Sciatic nerve (tissue), 2 donors: ENCODE data around the gene RHO. TPM values are rescaled to one million over a fixed set of nuclear protein-coding genes. Genes with fewer than 3 reads are reported as not detected.

Experiments used
- ATAC-seq: fragments of 200-7000 bp; cut with Tn5 transposase; one replicate; pipeline ENCODE4 v1.9.1; 2020; ENCODE audit warnings: mild to moderate bottlenecking, moderate library complexity
- DNase-seq: peaks from one replicate; pipeline ENCODE4 v3.0.0-alpha.2; 2020; ENCODE audit warnings: low spot score
- intact Hi-C: fragments of 100-400 bp; cut with DNase I; formaldehyde crosslinking; loops from one replicate; pipeline ENCODE4 v1.14.2; 2022
- total RNA-seq: library from RNA; stranded (reverse); fragmentation: NEBNext Ultra II Directional; extraction: Animal tissue kit (Norgen Biotek cat#: 25700); gene quantifications from one replicate; pipeline ENCODE4 v1.2.1, GENCODE V29; 2021
- donor health status: DM: no; HTN: no; CAD: no.
- donor health status: DM: no; HTN: no; CAD: no.

Gene RHO
- total RNA-seq, 1 donor from 2014 or later, result not detected

DNA sequence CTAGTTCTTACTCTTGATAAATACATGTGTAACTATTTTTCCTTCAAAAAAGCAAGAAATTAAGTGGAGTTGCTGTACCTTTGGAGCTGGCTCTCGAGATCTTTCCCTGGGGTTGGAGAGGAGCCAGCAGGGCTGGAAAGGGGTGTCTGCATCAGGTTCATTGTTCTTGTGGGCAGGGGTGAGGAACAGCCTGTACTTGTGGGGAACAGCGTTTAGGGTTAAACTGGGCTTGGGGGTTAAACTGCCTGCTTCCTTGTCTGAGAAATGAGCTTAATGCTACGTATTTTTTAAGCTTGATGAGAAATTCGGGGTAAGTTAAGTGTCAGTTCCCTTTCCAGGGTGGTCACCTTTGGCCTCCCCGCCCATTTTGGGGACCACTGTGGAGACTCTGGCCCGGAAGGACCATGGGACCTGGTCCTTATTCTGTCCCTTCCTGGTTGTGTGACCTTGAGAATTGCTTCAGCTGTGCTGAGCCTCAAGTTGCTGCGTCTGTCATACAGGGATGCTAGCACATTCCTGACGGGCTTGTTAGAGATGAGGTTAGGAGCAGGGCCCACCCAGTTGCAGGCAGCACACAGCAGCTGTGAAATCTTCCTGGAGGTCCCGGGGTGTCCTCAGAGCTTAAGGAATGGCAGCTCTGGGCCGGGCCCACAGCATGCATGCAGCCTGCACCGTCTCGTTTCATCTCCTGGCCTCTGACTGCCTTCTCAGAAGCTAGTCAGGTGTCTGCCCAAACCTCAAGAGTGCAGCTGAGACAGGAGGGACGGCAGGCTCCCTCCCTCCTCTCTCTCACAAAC is 26.1 kb downstream of the RHO start:
- ATAC-seq (peak; percentile 9), DNase-seq (no peak)
- intact Hi-C loops, result no loop called here

DNA sequence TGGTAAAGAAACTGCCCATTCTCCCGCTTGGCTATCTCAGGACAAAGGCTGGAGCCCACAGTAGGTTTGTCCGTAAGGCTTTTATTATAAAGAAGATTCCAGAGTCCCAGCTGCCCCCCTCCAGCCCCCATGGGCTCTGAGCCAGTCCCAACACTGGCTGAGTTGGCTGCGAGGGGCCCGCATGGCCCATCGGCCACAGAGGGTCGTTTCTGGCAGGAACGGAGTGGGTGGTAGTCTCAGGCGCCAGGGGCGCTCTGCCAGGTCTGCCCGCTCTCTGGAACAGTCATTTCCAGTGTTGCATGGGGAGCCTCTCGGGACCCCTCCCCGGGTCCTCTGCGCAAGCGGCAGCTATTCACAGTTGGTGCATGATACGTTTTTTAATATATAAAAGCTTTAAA is 26.7 kb downstream of the RHO start:
- DNase-seq (no peak), ATAC-seq (peak; percentile 0)
- intact Hi-C loops, result no loop called here

DNA sequence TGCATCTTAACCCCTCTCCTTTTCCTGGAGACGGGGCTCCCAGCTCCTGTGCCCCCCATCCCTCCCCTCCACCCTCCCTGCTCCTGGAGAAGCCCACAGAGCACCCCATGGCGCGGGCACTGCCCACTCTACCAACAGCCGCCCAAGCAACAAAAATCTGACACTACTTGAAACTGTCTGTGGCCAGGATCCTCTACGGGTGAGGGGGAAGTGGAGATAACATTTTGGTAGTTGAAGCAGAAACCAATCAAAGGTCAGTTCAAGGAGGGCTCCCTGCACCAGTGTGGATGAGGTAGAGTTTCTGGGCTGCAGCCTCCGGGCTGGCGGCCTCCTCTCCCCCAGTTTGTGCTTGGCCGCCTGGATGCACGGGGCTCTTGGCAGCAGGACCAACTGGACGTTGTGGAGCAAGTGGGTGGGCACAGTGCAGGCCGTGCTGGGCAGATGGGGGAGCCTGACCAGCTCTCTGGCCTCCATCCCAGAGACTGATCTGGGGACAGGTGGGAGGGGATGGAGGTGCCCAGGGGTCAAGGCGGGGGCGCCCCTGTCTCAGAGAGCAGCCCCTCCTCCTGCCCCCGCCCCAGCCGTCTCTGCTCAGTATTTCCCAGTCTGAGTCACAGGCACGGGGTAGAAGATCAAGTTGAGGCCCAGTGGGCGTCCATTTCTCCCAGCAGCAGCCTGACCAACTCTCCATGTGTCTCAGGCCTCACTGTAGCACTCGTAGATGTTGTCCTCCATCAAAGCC is 27.3 kb downstream of the RHO start:
- ATAC-seq (peak; percentile 0), DNase-seq (no peak)
- intact Hi-C loops, result no loop called here

DNA sequence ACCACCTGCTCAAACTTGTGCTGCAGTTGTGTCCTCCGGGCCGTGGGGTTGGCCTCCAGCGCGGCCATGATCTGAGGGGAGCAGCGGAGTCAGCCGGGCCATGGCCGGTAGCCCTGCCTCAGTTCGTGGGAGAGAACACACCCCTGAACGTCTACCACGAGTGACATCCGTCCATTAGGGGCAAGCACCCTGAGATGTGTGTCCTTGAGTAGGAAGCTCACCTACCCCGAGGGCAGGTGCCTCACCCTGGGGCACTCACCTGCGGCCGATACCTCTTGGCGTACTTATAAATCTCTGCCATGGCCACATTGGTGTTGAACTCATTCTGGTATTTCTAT is 27.9 kb downstream of the RHO start:
- intact Hi-C loops, result no loop called here
- ATAC-seq (no peak), DNase-seq (no peak)

DNA sequence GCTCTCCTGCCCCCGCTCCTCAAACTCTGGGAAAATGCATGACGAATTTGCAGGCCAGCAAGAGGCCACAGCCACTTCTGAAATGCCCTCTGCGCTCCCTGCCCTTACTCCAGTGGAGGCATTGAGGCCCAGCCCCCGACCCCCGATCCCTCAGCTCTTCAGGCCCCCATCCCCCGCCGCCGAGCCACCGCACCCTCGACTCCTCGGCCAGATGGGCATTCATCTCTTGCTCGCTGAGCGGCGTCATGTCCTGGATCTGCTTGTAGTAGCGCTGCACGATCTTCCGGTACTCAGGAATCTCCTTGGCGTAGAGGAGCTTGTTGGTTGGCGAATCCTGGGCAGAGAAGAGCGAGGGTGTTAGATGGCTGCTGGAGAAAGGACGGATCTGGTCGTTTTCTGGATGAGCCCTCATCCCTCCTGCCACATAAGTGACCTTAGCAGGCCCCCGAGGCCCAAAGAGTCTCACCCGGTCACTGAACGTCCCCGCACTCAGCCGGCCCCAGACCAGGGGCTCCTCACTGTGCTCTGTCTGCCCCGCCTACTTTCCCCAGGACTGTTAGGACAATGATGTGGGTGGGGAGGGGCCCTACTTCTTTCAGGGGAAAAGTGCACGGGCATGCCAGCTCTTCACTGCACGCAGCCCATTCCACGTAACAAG is 28.6 kb downstream of the RHO start:
- intact Hi-C loops, result no loop called here
- DNase-seq (no peak), ATAC-seq (no peak)

DNA sequence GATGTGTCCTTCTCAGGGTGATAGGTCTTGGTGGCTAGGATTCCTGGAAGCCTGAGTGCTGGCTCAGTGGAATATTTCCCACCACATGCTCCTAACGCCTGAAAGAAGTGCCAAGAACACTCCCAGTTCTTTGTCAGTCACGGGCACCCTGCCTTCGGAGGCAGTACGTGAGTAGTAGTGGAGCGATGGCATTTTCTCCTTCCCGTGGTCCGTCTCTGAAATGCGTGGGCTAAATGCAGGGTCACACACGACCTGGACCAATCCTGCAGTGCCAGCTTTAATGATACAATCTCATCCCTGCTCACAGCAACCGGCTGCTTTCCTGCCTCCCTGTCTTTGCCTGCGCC is 29.1 kb downstream of the RHO start:
- peak; percentile 41 for ATAC-seq
- DNase-seq, result no peak
- intact Hi-C loops, result no loop called here

DNA sequence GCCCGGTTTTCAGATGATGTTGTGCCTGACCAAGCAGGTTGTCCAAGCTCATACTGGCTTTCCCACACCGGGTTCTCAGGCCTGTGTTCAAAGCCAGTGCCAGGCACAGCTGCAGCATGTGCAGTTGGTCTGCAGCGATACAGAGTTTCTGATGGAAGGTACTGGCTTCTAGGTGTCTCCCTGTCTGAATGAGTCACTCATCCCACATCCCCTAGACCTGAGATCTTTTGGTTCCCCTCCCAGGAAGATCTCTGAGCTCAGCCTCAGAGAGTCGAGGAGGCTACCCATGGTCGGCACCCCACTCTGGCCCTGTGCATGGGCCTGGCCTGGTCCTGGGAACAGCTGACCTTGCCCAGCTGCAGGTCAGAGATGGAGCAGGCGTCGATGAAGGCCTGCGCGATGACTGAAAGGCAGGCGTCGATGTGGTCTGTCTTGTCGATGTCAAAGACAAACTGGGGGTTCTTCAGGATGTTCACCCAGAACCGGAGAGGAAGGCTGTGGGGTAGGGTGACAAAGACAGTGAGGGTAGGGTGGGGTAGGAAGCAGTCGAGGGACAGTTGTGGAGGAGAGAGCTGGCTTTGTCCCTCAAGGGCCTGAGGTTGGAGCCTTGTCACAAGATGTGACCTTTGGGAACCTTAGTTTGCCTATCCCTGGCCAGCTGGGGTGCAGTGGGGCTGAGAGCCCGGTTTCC is 29.8 kb downstream of the RHO start:
- DNase-seq (no peak), ATAC-seq (no peak)
- intact Hi-C loops, result no loop called here

DNA sequence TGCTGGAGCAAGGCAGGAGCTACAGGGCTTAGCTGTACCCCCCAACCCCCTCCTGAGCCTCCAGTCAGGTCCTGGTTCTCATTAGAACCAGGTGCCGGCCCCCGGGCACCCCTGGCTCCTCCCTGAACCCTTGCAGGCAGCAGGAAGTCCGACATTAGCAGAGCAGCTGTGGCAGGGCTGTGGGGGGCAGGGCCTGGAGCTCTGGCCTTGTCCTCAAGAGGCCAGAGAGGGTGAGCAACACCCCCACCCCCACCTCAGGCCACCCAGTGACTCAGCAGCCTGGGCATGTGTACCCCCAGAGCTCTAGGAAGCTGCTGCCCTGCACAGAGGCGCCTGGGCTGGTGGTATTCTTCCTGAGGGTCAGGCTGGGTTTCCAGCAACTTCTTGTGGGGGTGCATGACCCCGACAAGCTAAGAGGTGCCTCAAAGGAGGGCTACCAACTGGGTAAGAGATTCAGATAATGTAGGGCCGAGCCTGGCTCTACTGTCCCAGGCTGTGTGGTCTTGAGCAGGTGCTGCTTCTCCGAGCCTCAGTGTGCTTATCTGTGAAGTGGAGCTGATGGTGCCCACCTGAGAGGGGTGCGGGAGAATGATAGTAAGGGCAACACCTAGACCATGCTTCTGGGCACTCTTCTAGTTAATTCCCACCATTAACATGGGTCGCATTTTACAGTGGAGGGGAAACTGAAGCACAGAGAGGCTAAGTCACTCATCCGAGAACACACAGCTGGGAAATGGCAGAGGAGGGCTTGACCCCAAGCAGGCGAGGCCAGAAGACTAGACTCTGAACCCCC is 30.5 kb downstream of the RHO start:
- intact Hi-C loops, result no loop called here
- no peak for DNase-seq
- ATAC-seq, result no peak

DNA sequence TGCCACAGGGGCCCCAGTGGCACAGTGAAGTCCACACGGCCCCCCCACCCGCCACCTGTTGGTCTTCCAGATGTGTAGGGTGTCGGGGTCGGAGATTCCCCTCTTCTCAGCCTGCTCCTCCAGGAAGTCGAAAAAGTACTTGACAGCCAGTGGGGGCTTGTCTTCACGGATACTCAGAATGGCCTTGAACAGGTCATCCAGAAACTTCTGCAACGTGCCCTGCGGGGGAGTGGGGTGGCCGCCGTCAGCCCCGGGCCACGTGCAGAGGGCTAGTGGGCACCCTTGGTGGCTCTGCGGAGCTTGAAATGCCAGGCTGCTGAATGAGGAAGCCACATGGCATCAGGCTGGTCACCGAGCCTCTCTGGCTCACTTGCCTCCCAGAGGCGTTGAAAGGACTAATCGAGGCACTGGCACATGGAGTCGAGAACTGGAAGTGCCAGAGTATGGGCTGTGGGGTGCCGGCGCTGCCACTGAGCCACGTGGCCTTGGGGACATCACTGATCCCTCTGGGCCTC is 31.2 kb downstream of the RHO start:
- ATAC-seq, result no peak
- intact Hi-C loops, result no loop called here
- DNase-seq, result no peak

DNA sequence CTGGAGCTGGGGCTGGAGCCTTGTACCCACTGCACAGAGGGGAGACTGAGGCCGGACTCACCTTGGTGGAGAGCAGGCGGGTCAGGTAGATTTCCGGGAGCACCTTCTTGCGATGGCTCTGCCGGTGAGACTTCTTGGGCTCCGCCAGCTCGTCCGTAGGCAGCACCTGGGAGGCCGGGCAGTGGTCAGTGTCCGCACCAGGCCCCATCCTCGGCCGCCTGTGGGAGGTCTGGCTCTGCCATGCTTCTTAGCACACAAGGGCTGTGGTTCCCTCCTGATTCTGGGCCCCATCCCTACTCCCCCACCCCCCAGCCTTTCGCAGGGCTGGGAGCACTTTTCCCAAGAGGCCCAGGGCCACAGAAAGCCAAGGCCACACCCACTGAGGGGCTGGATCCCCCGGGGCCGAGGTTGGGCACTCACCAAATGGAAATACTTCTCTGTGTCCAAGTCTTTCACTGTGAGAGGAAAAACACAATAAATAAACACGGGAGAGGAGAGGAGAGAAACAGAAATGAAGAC is 31.9 kb downstream of the RHO start:
- intact Hi-C loops, result no loop called here
- DNase-seq (no peak), ATAC-seq (peak; percentile 8)

DNA sequence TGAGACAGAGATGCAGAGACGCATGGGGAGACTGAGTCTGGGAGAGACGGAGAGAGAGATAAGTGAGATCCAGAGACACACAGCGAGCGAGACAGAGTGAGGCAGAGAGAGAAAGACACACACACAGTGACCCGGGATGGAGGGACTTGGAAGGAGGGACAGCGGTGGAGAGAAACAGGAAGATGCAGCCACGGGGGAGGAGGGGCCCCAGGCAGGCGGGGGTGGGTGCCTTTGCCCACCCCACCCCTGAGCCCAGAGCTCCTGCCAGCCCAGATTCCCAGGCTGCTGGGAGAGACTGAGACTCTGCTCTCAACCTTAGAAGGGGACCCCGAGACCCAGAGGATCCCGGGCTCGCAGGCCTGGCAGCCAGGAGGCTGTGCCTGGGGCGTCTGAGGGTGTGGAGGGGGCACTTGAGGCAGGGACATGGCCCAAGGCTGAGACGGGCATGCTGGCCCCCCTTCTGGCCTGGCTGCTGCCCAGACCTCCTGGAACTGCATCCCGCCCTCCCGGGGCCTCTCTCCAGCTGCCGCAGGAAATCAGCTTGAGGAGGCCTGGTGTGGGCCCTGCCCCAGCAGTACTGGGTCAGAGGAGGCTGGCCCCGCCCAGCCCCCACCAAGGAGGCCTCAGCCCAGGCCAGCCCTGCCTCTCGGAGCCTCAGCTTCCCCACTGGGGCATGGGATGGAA is 32.6 kb downstream of the RHO start:
- intact Hi-C loops, result no loop called here
- peak; percentile 87 for ATAC-seq
- peak; percentile 90 for DNase-seq

DNA sequence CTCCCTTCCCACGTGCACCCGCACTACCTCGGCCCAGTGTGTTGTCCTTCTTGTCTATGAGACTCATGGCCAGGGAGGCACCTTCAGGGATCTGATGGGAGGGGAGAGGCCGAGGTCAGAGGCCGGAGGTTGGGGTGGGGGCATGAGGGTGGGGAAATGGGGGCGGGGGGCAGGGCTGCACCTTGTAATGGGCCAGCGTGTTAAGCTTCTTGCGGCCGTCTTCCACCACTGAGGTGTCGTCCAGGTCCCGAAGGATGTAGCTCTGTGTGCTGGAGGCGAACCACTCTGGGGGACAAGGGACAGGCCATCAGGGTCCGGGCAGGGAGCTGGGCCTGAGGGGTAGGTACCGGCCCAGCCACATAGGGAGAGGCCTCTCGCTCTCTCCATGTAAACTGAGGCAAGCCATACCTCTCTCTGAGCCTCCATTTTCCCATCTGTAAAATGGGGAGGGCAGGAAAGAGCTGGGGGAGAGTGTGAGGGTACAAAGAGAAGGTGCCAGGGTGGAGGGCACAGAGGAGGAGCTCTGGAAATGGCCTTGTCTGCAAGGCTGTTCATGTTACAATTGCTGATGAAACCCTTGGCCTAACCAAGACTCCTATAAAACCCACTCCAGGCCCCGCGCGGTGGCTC is 33.3 kb downstream of the RHO start:
- no peak for DNase-seq
- intact Hi-C loops, result no loop called here
- ATAC-seq, result no peak

DNA sequence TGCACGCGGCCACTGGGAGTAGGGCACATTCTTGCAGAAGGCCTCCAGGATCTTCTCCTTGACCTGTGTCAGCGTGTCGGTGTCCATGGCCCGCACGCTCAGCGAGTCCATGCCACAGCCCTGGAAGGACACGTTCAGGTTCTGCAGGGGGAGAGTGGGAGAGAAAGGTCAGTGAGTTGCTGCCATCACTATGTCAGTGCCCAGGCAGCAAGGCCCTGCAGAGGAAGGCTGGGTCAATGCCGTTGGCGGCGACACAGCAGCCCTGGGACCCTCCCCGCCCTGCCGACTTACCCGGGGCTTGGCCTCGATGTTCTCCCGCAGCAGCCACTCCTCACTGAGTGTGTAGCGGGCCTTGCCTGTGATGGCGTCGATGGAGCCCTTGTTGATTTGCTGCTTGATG is 34.4 kb downstream of the RHO start:
- ATAC-seq (no peak), DNase-seq (no peak)
- intact Hi-C loops, result no loop called here

DNA sequence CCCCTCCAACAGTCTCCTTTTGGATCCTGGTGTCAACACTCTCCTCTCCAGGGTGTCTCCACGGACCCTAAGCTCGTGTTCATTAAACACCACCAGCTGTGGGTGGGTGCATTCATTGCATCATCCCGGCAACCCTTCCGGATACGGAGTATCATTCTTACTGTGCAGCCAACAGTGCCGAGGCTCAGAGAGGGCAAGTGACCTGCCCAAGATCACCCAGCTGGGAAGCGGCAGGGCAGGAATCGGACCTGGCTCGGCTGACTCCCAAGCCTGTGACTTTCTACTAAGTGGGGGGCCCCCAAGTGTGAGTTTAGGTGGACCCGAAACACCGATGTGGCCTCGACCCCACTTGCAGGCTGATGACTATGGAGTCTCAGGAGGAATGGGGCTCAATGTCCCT is 34.9 kb downstream of the RHO start:
- no peak for ATAC-seq
- DNase-seq, result no peak
- intact Hi-C loops, result no loop called here

DNA sequence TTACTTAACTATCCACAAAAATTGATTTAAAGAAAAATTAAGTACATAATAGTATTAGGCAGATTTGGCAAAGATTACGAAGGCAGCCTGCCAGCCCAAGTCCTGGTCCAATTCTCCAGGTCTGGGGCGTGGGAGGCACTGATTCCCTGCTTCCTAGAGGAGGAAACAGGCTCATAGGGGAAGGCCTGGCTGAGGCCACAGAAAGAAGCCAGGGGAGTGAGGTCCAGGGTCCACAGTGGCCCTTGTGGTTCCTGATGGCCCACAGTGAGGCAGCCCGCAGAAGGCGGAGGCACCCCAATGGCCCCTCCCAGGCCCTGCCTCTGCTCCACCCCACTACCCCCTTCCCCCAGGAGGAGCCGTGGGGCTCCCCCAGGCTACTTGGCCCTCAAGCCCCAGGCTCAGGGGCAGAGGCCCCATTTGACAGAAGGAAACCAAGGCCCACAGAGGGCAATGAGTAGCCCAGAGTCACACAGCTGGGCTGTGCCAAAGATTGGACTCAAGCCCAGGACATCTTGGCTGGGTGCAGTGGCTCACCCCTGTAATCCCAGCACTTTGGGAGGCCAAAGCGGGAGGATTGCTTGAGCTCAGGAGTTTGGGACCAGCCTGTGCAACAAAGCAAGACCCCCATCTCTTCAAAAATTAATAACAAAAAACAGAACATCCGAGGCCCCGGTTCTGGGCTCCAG is 35.6 kb downstream of the RHO start:
- DNase-seq, result no peak
- no peak for ATAC-seq
- intact Hi-C loops, result no loop called here

DNA sequence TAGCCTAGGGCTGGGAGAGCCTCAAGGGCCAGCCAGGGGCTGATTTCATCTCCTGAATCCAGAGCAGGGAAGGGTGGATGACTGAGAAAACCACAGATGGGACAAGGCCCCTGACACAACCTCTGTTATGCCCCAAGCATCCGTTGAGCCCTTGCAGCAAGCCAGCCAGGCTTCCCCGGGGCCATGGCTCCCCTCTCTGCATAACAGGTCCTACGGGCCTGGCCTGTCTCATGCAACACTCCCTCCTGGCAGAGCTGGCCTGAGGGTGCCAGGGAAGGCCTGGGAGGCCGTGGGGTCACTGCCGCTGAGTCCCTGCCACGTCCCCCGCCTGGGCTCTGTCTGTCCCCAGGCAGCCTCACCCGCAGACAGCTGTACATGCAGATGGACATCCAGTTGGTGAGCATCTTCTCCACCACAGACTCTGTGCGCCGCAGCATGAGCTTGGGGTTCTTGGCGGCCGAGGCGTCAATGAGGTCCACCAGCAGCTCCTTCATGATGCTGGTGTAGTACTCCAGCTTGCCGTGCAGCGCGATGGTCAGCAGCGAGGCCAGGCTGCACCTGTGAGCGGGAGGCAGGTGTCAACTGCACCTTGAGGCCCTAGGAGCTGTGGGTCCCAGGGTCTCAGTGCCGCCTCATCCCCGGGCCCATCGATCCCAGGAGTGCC is 36.7 kb downstream of the RHO start:
- ATAC-seq (no peak), DNase-seq (no peak)
- intact Hi-C loops, result no loop called here

DNA sequence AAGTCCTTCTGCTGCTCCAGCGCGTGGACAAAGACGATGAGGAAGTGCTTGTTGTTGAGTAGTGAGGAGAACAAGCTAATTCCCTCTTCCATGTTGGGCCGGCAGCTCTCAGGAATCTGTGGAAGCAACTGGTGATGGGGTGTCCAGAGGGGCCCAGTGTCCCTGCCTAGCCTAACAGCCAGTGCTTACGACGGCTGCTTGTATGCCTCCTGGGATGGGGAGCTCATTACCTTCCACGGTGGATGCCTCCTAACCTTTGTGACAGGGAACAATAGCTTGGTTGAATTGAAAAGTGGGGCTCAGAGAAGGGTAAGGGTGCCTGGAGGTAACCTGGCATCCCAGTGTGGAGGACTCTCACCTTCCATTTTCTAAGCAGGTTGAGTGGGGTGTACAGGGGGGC is 37.5 kb downstream of the RHO start:
- ATAC-seq (no peak), DNase-seq (no peak)
- intact Hi-C loops, result no loop called here
